Lower leg skin (tissue), 3 donors: ENCODE data around the gene ARSJ.

Experiments
- CTCF ChIP-seq, 3 donors: fragments of 450-650 bp; IDR thresholded peaks; one replicate each; pipeline ENCODE4 v1.5.1; 2016; ENCODE audit warnings: antibody characterized with exemption in 3 of 3, mild to moderate bottlenecking in 3 of 3, moderate library complexity in 2 of 3
- POLR2A ChIP-seq, 2 donors: fragments of 450-650 bp; IDR thresholded peaks; one replicate each; pipeline ENCODE4 v1.6.1; 2016 to 2017; ENCODE audit warnings: antibody characterized with exemption in 2 of 2, mild to moderate bottlenecking in 1 of 2, moderate library complexity in 1 of 2

DNA sequence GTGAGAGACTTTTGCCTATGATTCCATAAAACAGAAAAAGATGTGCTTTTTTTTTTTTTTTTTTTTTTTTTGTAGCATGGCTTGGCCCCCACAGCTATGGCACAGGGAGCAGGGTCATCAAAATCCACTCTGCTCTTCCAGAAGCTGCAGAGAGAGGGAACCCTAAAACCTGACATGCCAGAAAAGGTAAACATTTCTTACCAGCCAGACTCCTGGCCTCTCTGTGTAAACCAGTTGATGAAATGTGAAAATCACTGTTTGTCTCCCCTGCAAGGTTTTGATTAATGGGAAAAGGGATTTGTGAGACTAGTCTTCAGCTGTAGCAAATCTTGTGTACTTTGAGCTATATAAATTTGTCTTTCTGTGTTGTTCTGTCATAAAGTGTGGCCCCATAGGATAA, 105.9 kb downstream of the ARSJ start:
- TF ChIP-seq POLR2A (IDR thresholded peaks at IDR 0.05) (no peak), CTCF (IDR thresholded peaks at IDR 0.05) (no peak)
